GM18867 (cell line): ENCODE data around the gene ADAM12.

Source experiments
- ATAC-seq: cut with Tn5 transposase; IDR thresholded peaks from one replicate; pipeline ENCODE4 v1.9.1; 2021; ENCODE audit warnings: mild to moderate bottlenecking, moderate library complexity; ENCODE audit not compliant: unreplicated experiment

ADAM12 gene

DNA sequence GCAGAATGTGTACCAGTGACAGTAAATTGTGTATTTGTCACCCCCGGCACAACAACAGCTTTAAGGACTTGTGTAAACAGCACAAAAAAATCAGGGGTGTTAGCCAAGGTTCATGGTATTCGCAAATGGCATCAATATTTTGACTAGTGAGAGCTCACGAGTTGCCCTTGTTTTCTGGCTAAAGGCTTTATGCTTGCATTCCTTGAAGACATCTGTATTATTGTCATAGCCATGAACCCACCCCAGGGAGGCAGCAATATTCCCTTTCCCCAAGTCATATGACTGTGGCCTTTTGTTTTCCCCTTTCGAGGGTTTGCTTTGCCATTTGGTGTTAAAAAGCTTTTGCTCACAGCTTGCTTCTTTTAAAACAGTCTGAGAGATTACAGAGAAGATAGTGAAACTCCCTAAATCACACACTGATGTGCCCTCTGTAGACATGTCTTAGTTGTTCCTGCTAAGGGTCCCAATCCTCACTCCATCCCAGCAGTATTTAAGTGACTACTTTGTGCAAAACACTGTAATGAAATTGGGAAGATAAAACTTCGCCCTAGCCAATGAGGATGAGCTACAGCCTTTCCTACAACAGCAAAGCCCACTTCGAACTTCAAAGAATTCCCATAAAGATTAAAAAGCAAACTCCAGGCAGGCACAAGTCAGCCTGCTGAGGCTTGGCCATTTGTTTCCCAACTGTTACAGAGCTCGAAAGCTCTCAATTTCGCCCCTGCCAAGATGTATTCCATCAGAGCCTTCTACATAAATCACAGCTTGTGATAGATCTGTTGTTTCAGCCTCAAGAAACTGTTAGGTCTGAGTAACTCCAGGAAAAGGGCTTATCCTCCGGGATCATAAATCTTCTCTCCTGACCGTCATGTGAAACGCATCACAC is 172.3 kb downstream of the ADAM12 start:
- no peak for ATAC-seq

- ATAC-seq: no peak
Observed at GRCh38 chr10:126214679-126215078, 173.6 kb downstream of the ADAM12 start.

- no peak for ATAC-seq
Observed at GRCh38 chr10:126214021-126214420, 174.3 kb downstream of the ADAM12 start.

DNA sequence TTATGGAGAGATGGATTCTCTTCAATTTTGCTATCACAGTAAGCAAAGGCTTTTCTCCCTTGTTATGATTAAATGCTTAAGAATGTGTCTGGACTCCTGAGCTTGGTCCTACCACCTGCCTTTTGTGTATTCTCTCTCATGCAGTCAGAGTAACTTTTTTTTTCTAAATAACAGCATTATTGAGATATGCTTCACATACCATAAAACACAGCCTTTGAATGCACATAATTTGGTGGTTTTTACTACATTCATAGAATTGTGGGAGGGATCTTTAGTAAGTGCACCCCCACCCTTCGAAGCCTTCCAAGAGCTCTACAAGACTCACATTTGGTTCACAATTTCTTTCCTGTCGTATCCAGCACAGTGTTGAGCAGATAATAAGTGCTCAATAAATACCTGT is 175.5 kb downstream of the ADAM12 start:
- ATAC-seq: no peak

DNA sequence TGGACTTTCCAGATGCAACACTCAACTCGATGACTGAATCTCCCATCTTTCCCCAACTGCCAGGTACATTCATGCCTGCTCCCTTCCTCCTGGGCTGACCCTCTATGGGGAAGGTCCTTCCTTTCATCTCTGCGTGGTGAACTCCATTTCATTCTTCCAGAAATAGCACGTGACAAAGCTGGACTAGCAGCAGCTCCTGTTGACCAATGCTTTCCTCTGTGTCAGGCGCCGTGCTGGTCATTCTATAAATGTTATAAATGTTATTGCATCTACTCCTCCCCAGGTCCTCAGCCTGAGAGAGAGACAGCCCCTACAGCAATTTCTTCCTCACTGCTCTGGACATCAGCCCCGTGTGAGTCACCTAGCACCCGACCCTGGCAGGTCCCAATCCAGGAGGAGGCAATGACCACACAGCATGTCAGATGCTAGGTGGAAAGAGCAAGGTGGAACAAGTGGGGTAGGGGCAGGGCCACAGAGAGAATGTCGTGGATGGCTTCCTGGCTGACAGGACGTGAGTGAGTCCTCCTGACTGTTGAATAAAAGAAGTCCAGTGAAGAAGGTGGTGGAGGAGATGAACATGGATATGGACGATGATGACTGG is 178.1 kb downstream of the ADAM12 start:
- ATAC-seq: no peak

GRCh38 chr10:126209451-126209850 is 178.8 kb downstream of the ADAM12 start:
- no peak for ATAC-seq

DNA sequence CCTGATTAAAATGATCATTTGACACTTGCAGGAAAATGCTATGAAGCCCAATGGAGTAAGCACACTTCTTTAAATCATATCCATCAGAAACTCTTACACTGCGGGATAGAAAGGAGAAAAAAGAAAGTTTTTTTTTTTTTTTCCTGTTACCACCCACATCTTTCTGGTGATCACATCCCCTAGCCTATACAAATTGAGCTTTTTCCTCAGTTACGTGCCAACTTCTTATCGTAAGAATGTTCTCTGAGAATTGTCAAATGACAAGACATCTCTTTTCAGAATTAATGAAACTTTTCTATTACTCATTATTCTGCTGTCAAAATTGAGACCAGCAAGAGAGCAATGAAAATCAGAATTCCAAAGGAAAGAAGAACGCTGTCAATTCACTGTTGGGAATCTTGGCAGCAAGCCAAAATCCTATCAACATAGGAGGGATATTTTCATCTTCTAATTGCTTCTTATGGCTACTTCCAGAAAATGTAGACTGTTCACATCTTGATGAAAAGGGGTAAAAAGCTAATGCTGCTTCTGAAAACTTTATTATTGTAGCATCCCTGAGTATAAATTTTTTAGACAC is 179.5 kb downstream of the ADAM12 start:
- ATAC-seq: no peak

DNA sequence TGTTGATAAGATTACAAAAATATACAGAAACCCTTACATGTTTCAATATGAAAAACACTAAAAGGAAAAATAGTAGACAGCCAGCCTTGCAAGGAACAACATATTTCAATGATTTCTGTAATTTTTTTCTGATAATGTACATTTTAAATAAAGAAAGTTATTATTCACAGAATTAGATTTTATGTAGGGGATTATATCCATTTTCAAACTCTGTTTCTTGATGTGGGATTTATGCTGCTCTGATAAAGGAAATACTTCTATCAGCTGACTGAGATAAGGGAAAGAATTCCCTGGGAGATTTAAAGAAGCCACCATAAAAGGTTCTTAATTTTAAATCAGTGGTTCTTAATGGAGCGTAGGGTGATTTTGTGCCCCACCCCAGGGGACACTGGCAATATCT is 180.4 kb downstream of the ADAM12 start:
- no peak for ATAC-seq

- ATAC-seq: no peak
Observed at GRCh38 chr10:126207313-126207771, 180.9 kb downstream of the ADAM12 start.

GRCh38 chr10:126205486-126206205 is 182.6 kb downstream of the ADAM12 start:
- ATAC-seq: no peak

- no peak for ATAC-seq
Observed at GRCh38 chr10:126204320-126204719, 184.0 kb downstream of the ADAM12 start.

DNA sequence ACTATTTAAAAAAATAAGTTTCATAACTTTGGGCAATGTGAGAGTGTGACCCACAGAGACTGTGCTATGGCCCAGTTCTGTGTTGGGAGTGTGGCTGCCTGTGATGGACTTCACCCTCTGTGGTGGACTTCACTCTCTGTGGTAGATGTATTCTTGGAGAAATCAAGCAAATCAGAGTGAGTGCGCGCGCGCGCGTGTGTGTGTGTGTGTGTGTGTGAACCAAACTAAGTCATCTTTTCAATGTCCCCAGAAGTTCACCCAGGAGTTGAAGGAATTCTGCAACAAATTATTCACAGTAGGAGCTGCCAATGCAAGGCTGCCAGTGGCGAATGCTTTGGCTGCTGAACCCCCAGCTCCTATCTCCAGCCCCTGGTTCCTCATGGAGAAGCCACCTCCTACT is 184.5 kb downstream of the ADAM12 start:
- ATAC-seq: no peak

- no peak for ATAC-seq
Observed at GRCh38 chr10:126201603-126202002, 186.7 kb downstream of the ADAM12 start.

- no peak for ATAC-seq
Observed at GRCh38 chr10:126199221-126199998, 188.9 kb downstream of the ADAM12 start.

DNA sequence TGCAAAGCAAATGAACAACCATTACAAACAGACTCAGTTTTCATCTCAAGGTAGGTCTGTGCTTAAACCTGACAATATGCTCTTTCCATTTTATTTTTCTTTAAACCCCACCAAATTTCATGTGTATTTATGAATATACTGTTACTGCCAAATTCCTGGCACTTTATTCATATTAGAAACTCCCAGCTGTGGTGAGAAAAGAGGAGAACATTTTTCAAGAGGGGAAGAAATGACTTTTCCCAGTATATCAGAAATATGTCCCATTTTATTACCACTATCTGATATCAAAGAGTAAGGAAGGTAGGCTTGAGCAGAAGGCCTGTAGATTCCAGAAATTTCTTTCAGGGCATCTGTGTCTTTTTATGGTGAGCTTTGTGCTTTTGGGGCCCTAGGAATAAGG is 189.6 kb downstream of the ADAM12 start:
- no peak for ATAC-seq

DNA sequence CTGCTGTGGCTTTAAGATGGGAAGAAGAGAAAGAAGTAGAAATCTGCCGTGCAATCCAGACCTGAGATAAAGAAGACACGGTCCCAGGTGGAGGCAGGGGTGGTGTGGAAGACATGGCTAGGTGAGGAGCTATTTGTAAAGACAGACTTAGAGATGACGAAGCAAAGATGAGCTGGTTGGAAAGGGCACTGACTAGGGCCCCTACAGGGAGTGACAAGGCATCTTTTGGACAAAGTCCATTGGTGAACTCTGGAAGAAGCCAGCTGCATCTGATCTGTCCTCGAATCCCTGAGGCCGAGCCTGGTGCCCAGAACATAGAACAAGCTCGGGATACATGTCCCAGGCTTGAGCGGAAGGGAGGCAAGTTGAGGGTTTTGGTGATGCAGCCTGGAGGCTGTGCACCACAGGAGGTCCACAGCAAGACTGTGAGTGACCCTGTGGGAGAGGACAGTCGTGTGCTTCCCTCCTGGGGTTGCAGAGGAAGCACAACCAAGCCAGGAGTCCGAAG is 191.2 kb downstream of the ADAM12 start:
- no peak for ATAC-seq

DNA sequence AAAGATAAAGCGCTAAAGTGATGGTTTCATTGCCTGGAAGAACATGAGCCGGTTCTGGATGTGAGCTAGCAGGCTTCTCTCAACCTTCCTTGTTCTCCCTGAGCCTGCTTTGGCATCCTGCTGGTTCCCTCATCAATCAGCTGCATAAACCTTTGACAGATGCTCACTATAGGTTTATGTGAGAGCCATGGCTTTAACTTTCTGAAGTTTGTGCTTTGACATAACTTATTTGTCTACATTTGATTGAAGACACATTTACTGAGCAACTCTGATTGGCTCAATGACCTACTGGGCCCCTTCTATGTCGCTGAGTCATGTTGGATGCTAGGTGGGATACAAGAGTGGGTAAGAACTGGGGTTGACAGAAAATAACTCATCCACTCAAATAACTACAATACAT is 192.0 kb downstream of the ADAM12 start:
- no peak for ATAC-seq

- no peak for ATAC-seq
Observed at GRCh38 chr10:126191192-126191591, 197.1 kb downstream of the ADAM12 start.

DNA sequence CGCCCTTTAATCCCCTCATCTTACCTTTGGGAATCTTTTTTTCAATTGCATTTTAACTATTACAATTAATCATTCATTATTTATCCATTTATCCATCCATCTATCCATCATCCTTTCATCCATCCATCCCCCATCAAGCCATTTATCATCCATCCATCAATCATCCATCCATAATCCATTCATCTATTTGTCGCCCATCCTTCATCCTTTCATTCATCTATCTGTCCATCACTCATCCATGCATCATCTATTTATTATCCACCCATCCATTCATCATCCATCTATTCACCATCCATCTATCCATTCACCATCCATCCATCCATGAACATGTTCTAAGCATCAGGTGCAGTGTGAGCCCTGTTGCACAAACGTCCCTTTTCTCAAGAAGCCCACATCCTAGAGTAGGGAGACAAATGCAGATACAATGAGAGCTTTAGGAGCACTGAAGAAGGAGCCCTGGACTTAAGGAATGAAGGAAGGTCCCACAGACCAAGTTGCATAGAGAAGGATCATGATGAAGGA is 199.5 kb downstream of the ADAM12 start:
- ATAC-seq: no peak

DNA sequence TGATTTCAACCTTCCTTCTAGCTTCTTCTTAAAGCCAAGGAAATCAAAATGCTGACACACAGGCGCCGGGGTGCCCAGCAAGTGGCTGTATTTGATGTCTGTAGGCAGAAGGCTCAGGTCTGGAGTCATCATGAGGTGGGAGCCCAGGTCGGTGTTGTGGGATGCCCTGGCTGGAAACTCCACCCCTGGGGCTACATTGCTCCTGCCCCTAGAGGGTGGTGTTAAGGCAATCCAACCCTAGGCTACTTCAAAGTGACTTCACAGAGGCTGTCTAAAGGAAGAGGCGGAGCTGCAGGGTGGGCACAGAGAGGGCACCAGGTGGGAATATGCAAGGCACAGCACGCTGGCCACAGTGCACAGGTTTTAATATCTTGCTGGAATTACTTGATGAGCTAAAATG is 200.9 kb downstream of the ADAM12 start:
- no peak for ATAC-seq
